ENCODE results near the gene USP48. TPM values are rescaled to one million over a fixed set of nuclear protein-coding genes. Genes with fewer than 3 reads are reported as not detected.

The USP48 gene
- total and polyA plus RNA-seq, 2 donors (not counting 1 experiment from before 2014, with no cell fraction given), result 34.1 to 45.6 TPM

DNA sequence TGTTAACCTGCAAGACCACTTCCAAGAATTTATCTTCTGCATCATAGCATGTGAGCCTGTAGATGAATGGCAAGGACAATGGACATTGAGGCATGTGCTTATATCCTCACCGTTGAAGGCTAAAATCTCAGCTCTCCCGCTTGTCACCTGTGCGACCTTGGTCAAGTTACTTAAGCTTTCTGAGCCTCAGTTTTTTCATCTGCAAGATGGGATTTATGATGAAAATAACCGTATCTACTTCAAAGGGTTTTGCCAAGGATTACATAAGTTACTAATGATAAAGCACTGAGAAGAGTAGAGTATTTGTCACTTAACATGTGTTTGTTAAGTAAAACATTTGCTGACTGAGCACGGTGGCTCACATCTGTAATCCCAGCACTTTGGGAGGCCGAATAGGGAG is 128.7 kb downstream of the USP48 start:
- Histone ChIP-seq H3K4me3 (replicated peaks in 1 of 4; ENCODE audit: control extremely low read depth in 1 of 4, insufficient read depth in 1 of 4, low read depth in 3 of 4, low read length in 4 of 4) (no peak overlapping the region), H3K27ac (ENCODE audit: insufficient read depth, low read length) (no peak overlapping the region), H3K79me2 (ENCODE audit: control insufficient read depth, insufficient read depth, low read length) (no peaks in the 10 kb centered on the region), H3K9ac (ENCODE audit: insufficient read depth, low read length) (no peak overlapping the region), H3K36me3 (ENCODE audit: control insufficient read depth, insufficient read depth, low read length) (no peaks in the 10 kb centered on the region), H3K4me2 (ENCODE audit: extremely low read depth, insufficient read depth, low read length) (no peak overlapping the region), H3K27me3 (ENCODE audit: control insufficient read depth, insufficient read depth, low read length) (peaks cover 21% of the 10 kb centered on the region), H2AFZ (ENCODE audit: low read length) (no peak overlapping the region), H3K9me3 (ENCODE audit: control insufficient read depth, insufficient read depth, low read depth, low read length) (no peaks in the 10 kb centered on the region), H3K4me1 (ENCODE audit: control insufficient read depth, extremely low read depth, insufficient read depth, low read length) (peaks cover 3% of the 10 kb centered on the region), H4K20me1 (ENCODE audit: control insufficient read depth, extremely low read depth, insufficient read depth, low read length) (no peaks in the 10 kb centered on the region)
- TF ChIP-seq EZH2 (IDR thresholded peaks at IDR 0.05; ENCODE audit: low read length, missing control alignments), result no peak
- no peak for TF ChIP-seq CTCF (conservative IDR thresholded peaks at IDR 0.05 in 1 of 2, IDR thresholded peaks at IDR 0.05 in 1 of 2; ENCODE audit: low read depth in 1 of 2, low read length in 2 of 2)
- no peak for DNase-seq (ENCODE audit: low read depth in 2 of 2)

GRCh38 chr1:21653744-21654100 is 129.2 kb downstream of the USP48 start:
- Histone ChIP-seq H3K36me3 (ENCODE audit: control insufficient read depth, insufficient read depth, low read length) (no peaks in the 10 kb centered on the region), H3K79me2 (ENCODE audit: control insufficient read depth, insufficient read depth, low read length) (no peaks in the 10 kb centered on the region), H2AFZ (ENCODE audit: low read length) (no peak overlapping the region), H3K4me3 (replicated peaks in 1 of 4; ENCODE audit: control extremely low read depth in 1 of 4, insufficient read depth in 1 of 4, low read depth in 3 of 4, low read length in 4 of 4) (no peak overlapping the region), H3K27ac (ENCODE audit: insufficient read depth, low read length) (no peak overlapping the region), H3K4me1 (ENCODE audit: control insufficient read depth, extremely low read depth, insufficient read depth, low read length) (peaks cover 3% of the 10 kb centered on the region), H3K4me2 (ENCODE audit: extremely low read depth, insufficient read depth, low read length) (no peak overlapping the region), H4K20me1 (ENCODE audit: control insufficient read depth, extremely low read depth, insufficient read depth, low read length) (no peaks in the 10 kb centered on the region), H3K9me3 (ENCODE audit: control insufficient read depth, insufficient read depth, low read depth, low read length) (no peaks in the 10 kb centered on the region), H3K27me3 (ENCODE audit: control insufficient read depth, insufficient read depth, low read length) (peaks cover 21% of the 10 kb centered on the region), H3K9ac (ENCODE audit: insufficient read depth, low read length) (no peak overlapping the region)
- TF ChIP-seq EZH2 (IDR thresholded peaks at IDR 0.05; ENCODE audit: low read length, missing control alignments), result no peak
- no peak for TF ChIP-seq CTCF (conservative IDR thresholded peaks at IDR 0.05 in 1 of 2, IDR thresholded peaks at IDR 0.05 in 1 of 2; ENCODE audit: low read depth in 1 of 2, low read length in 2 of 2)
- no peak for DNase-seq (ENCODE audit: low read depth in 2 of 2)

- no peak overlapping the region for H3K9ac ChIP-seq (ENCODE audit: insufficient read depth, low read length)
- H3K4me1 ChIP-seq (ENCODE audit: control insufficient read depth, extremely low read depth, insufficient read depth, low read length), result peaks cover 3% of the 10 kb centered on the region
- H3K9me3 ChIP-seq (ENCODE audit: control insufficient read depth, insufficient read depth, low read depth, low read length), result no peaks in the 10 kb centered on the region
- H3K4me2 ChIP-seq (ENCODE audit: extremely low read depth, insufficient read depth, low read length), result no peak overlapping the region
- H4K20me1 ChIP-seq (ENCODE audit: control insufficient read depth, extremely low read depth, insufficient read depth, low read length), result no peaks in the 10 kb centered on the region
- no peaks in the 10 kb centered on the region for H3K79me2 ChIP-seq (ENCODE audit: control insufficient read depth, insufficient read depth, low read length)
- TF ChIP-seq CTCF (conservative IDR thresholded peaks at IDR 0.05 in 1 of 2, IDR thresholded peaks at IDR 0.05 in 1 of 2; ENCODE audit: low read depth in 1 of 2, low read length in 2 of 2) (no peak), EZH2 (IDR thresholded peaks at IDR 0.05; ENCODE audit: low read length, missing control alignments) (no peak)
- peaks cover 21% of the 10 kb centered on the region for H3K27me3 ChIP-seq (ENCODE audit: control insufficient read depth, insufficient read depth, low read length)
- no peaks in the 10 kb centered on the region for H3K36me3 ChIP-seq (ENCODE audit: control insufficient read depth, insufficient read depth, low read length)
- no peak overlapping the region for H3K4me3 ChIP-seq (replicated peaks in 1 of 4; ENCODE audit: control extremely low read depth in 1 of 4, insufficient read depth in 1 of 4, low read depth in 3 of 4, low read length in 4 of 4)
- H2AFZ ChIP-seq (ENCODE audit: low read length), result no peak overlapping the region
- no peak for DNase-seq (ENCODE audit: low read depth in 2 of 2)
- no peak overlapping the region for H3K27ac ChIP-seq (ENCODE audit: insufficient read depth, low read length)
Measured at GRCh38 chr1:21652937-21653743, 129.8 kb downstream of the USP48 start.
